ENCODE results near the gene CDK6. TPM values are rescaled to one million over a fixed set of nuclear protein-coding genes. Genes with fewer than 3 reads are reported as not detected.

Gene CDK6
- total RNA-seq, 1 donor from 2014 or later, result 48.2 TPM

- no peak for DNase-seq
Observed at GRCh38 chr7:92824901-92825480, 11.4 kb downstream of the CDK6 start.

GRCh38 chr7:92824450-92824849 lies 11.9 kb downstream of the CDK6 start:
- DNase-seq, result no peak

- no peak for DNase-seq
Observed at GRCh38 chr7:92823042-92823441, 13.3 kb downstream of the CDK6 start.

GRCh38 chr7:92820191-92820590 lies 16.2 kb downstream of the CDK6 start:
- DNase-seq, result no peak

- DNase-seq, result no peak
Observed at GRCh38 chr7:92817398-92817797, 19.0 kb downstream of the CDK6 start.

- DNase-seq, result no peak
Observed at GRCh38 chr7:92815412-92815811, 21.0 kb downstream of the CDK6 start.

- peak; percentile 26 for DNase-seq
Observed at GRCh38 chr7:92813390-92814024, 22.9 kb downstream of the CDK6 start.

GRCh38 chr7:92811158-92811557 lies 25.2 kb downstream of the CDK6 start:
- no peak for DNase-seq

GRCh38 chr7:92809760-92810573 lies 26.4 kb downstream of the CDK6 start:
- peak; percentile 93 for DNase-seq

GRCh38 chr7:92809397-92809759 lies 27.0 kb downstream of the CDK6 start:
- DNase-seq, result peak; percentile 69

GRCh38 chr7:92808635-92809034 lies 27.7 kb downstream of the CDK6 start:
- no peak for DNase-seq

GRCh38 chr7:92808006-92808405 lies 28.4 kb downstream of the CDK6 start:
- no peak for DNase-seq

GRCh38 chr7:92806496-92806895 lies 29.9 kb downstream of the CDK6 start:
- peak; percentile 30 for DNase-seq

- DNase-seq, result no peak
Observed at GRCh38 chr7:92802406-92802805, 34.0 kb downstream of the CDK6 start.

- no peak for DNase-seq
Observed at GRCh38 chr7:92799446-92800211, 36.7 kb downstream of the CDK6 start.

GRCh38 chr7:92798517-92799249 lies 37.7 kb downstream of the CDK6 start:
- no peak for DNase-seq

GRCh38 chr7:92797693-92798092 lies 38.7 kb downstream of the CDK6 start:
- DNase-seq, result peak; percentile 43

GRCh38 chr7:92797284-92797683 lies 39.1 kb downstream of the CDK6 start:
- no peak for DNase-seq

GRCh38 chr7:92794831-92795230 lies 41.5 kb downstream of the CDK6 start:
- no peak for DNase-seq

GRCh38 chr7:92794391-92794790 lies 42.0 kb downstream of the CDK6 start:
- no peak for DNase-seq

GRCh38 chr7:92793656-92794205 lies 42.6 kb downstream of the CDK6 start:
- no peak for DNase-seq

- no peak for DNase-seq
Observed at GRCh38 chr7:92790992-92791391, 45.4 kb downstream of the CDK6 start.
